ENCODE measurements around the gene MGAT1. TPM values are rescaled to one million over a fixed set of nuclear protein-coding genes. Genes with fewer than 3 reads are reported as not detected.
A peak's percentile ranks its signal among the peaks of the same experiment; 100 is the strongest.

The MGAT1 gene
- total and polyA plus RNA-seq, 2 experiments from 2014 or later: 23.7 to 81.4 TPM

GRCh38 chr5:180818677-180819341 is 16.2 kb upstream of the MGAT1 start:
- Mint-ChIP-seq H3K36me3 (ENCODE audit: low read depth) (no peaks in the 10 kb centered on the region), H3K4me1 (peaks cover 16% of the 10 kb centered on the region), H3K27me3 (ENCODE audit: insufficient read depth, low read depth, poor library complexity) (no peaks in the 10 kb centered on the region), H3K27ac (no peak overlapping the region), H3K9me3 (no peaks in the 10 kb centered on the region), H3K4me3 (no peak overlapping the region)
- H3K27me3 ChIP-seq (ENCODE audit: insufficient read depth): no peaks in the 10 kb centered on the region
- peaks cover 7% of the 10 kb centered on the region; the same call in 1 of the 2 replicates for H3F3A ChIP-seq (replicated peaks; ENCODE audit: low read depth)
- H4K20me1 ChIP-seq (replicated peaks; ENCODE audit: insufficient read depth): no peaks in the 10 kb centered on the region
- H3K9me2 ChIP-seq (ENCODE audit: insufficient read depth): no peaks in the 10 kb centered on the region
- H3K27ac ChIP-seq (ENCODE audit: low read depth): no peak overlapping the region
- ATAC-seq (no peak), DNase-seq (ENCODE audit: low spot score) (no peak)
- peaks cover 15% of the 10 kb centered on the region; the same call in 1 of the 2 replicates for H3K4me1 ChIP-seq (ENCODE audit: insufficient read depth)
- H3K79me2 ChIP-seq (replicated peaks; ENCODE audit: insufficient read depth): no peaks in the 10 kb centered on the region
- no peaks in the 10 kb centered on the region for H3K36me3 ChIP-seq (ENCODE audit: insufficient read depth)
- no peak overlapping the region for H3K4me2 ChIP-seq
- H3K4me3 ChIP-seq: no peak overlapping the region
- H2AFZ ChIP-seq: 0 out of 2 replicates have a peak overlapping the region, but pooled peaks have one; percentile 38
- TF ChIP-seq CTCF (conservative IDR thresholded peaks at IDR 0.05; ENCODE audit: low read depth in 2 of 2): no peak
- no peak for TF ChIP-seq ZNF114 (CRISPR knock-in tag; IDR thresholded peaks at IDR 0.05)
- TF ChIP-seq POLR2AphosphoS5 (IDR thresholded peaks at IDR 0.05; ENCODE audit: low read depth): no peak
- no peak for TF ChIP-seq ZNF331 (CRISPR knock-in tag; IDR thresholded peaks at IDR 0.05; ENCODE audit: low read depth)
- TF ChIP-seq EZH2 (IDR thresholded peaks at IDR 0.05; ENCODE audit: low read depth, unreplicated experiment): no peak
- TF ChIP-seq REST (IDR thresholded peaks at IDR 0.05; ENCODE audit: unreplicated experiment): no peak
- no peak for TF ChIP-seq JUNB (IDR thresholded peaks at IDR 0.05; ENCODE audit: unreplicated experiment)
- TF ChIP-seq, protein P1, sequence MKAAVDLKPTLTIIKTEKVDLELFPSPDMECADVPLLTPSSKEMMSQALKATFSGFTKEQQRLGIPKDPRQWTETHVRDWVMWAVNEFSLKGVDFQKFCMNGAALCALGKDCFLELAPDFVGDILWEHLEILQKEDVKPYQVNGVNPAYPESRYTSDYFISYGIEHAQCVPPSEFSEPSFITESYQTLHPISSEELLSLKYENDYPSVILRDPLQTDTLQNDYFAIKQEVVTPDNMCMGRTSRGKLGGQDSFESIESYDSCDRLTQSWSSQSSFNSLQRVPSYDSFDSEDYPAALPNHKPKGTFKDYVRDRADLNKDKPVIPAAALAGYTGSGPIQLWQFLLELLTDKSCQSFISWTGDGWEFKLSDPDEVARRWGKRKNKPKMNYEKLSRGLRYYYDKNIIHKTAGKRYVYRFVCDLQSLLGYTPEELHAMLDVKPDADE (IDR thresholded peaks at IDR 0.05): no peak
- TF ChIP-seq ZNF462 (CRISPR knock-in tag; IDR thresholded peaks at IDR 0.05): no peak
- TF ChIP-seq EZH2phosphoT487 (IDR thresholded peaks at IDR 0.05; ENCODE audit: unreplicated experiment): no peak
- no peak for TF ChIP-seq NANOG (IDR thresholded peaks at IDR 0.05; ENCODE audit: borderline replicate concordance)
- no peak for TF ChIP-seq CREB1 (CRISPR knock-in tag; IDR thresholded peaks at IDR 0.05; ENCODE audit: low read depth)
- TF ChIP-seq STAT1 (IDR thresholded peaks at IDR 0.05; ENCODE audit: unreplicated experiment): no peak
